B cell (primary cell): ENCODE data around the gene PPP2R5E. TPM values are rescaled to one million over a fixed set of nuclear protein-coding genes. Genes with fewer than 3 reads are reported as not detected.
A peak's percentile ranks its signal among the peaks of the same experiment; 100 is the strongest.

Experiments
- ATAC-seq: fragments of 200-7000 bp; cut with Tn5 transposase; one replicate; pipeline ENCODE4 v1.10.0; 2021; ENCODE audit warnings: low read depth, mild to moderate bottlenecking, moderate number of reproducible peaks, moderate library complexity
- CTCF ChIA-PET: fragments of 350-600 bp; sonication (Branson Sonifier 250); formaldehyde crosslinking; loops from one replicate; lab custom pipeline; 2021; ENCODE audit warnings: antibody characterized with exemption, inconsistent platforms; lab: Charles Lee
- POLR2A ChIA-PET: fragments of 350-600 bp; sonication (Branson Sonifier 250); formaldehyde crosslinking; loops from one replicate; lab custom pipeline; 2021; ENCODE audit warnings: antibody characterized with exemption; lab: Charles Lee
- DNase-seq: peaks from one replicate; pipeline ENCODE4 v3.0.0; 2013
- H2AFZ ChIP-seq: 2 replicates; pipeline ENCODE4 v1.6.1; 2012; ENCODE audit warnings: mild to moderate bottlenecking, low read depth, low read length; ENCODE audit not compliant: insufficient read depth, poor library complexity, severe bottlenecking
- H3K27ac ChIP-seq, 2 donors: 1 replicate in 1 of 2; 2 replicates in 1 of 2; pipeline ENCODE4 v1.5.1; 2012 to 2013; ENCODE audit warnings: low read length in 2 of 2, mild to moderate bottlenecking in 2 of 2, moderate library complexity in 1 of 2
- H3K27me3 ChIP-seq, 4 experiments: fragments of 200-600 bp in 1 of 4; sonication (generic) in 1 of 4; replicated peaks in 1 of 4; 1 replicate in 2 of 4; 2 replicates in 2 of 4; pipeline versions ENCODE4 v1.6.1 to v1.7.0; 2013 to 2016; ENCODE audit warnings: low read length in 3 of 4, mild to moderate bottlenecking in 2 of 4, mixed read lengths in 1 of 4, moderate library complexity in 1 of 4; ENCODE audit not compliant: insufficient read depth in 4 of 4, control insufficient read depth in 3 of 4; ENCODE audit errors: control extremely low read depth in 1 of 4
- H3K36me3 ChIP-seq, 2 experiments: replicated peaks in 1 of 2; 1 replicate in 1 of 2; 2 replicates in 1 of 2; pipeline versions ENCODE4 v1.6.1 to v1.7.1; 2013; ENCODE audit warnings: low read length in 1 of 2; ENCODE audit not compliant: insufficient read depth in 2 of 2, control insufficient read depth in 1 of 2; ENCODE audit errors: control extremely low read depth in 1 of 2, extremely low read depth in 1 of 2
- H3K4me1 ChIP-seq, 2 donors: fragments of 200-600 bp in 1 of 2; sonication (generic) in 1 of 2; 1 replicate in 1 of 2; 2 replicates in 1 of 2; pipeline versions ENCODE4 v1.5.1 to v1.6.1; 2013 to 2017; ENCODE audit warnings: low read length in 2 of 2; ENCODE audit not compliant: control insufficient read depth in 2 of 2, insufficient read depth in 2 of 2
- H3K4me2 ChIP-seq: replicated peaks from 2 replicates; pipeline ENCODE3; 2012; ENCODE audit warnings: mild to moderate bottlenecking, low read depth, low read length; ENCODE audit not compliant: poor library complexity, severe bottlenecking
- H3K4me3 ChIP-seq, 5 experiments: fragments of 200-600 bp in 1 of 5; sonication (generic) in 1 of 5; 1 replicate in 3 of 5; 2 replicates in 2 of 5; pipeline versions ENCODE4 v1.5.1 to v1.7.0; 2011 to 2016; ENCODE audit warnings: low read length in 4 of 5, mild to moderate bottlenecking in 4 of 5, low read depth in 2 of 5, control low read depth in 1 of 5, moderate library complexity in 1 of 5; ENCODE audit not compliant: insufficient read depth in 1 of 5; ENCODE audit errors: control extremely low read depth in 1 of 5, extremely low read depth in 1 of 5
- H3K79me2 ChIP-seq: fragments of 200-600 bp; sonication (generic); one replicate; pipeline ENCODE4 v1.6.0; 2016; ENCODE audit warnings: low read length; ENCODE audit not compliant: control insufficient read depth, insufficient read depth
- H3K9ac ChIP-seq: fragments of 200-600 bp; sonication (generic); 2 replicates; pipeline ENCODE4 v1.6.1; 2017; ENCODE audit warnings: mild to moderate bottlenecking, low read length, moderate library complexity
- H3K9me3 ChIP-seq, 3 donors: one replicate each; pipeline versions ENCODE4 v1.6.1 to v1.7.1; 2013; ENCODE audit warnings: low read length in 2 of 3; ENCODE audit not compliant: control insufficient read depth in 2 of 3, insufficient read depth in 1 of 3; ENCODE audit errors: control extremely low read depth in 1 of 3
- H4K20me1 ChIP-seq: 2 replicates; pipeline ENCODE4 v1.6.0; 2012; ENCODE audit warnings: mild to moderate bottlenecking, low read length; ENCODE audit not compliant: insufficient read depth, control insufficient read depth, poor library complexity, severe bottlenecking
- H3K27ac Mint-ChIP-seq: one replicate; pipeline ENCODE4 v1.8.0; 2021; ENCODE audit warnings: mixed read lengths
- H3K27me3 Mint-ChIP-seq: one replicate; pipeline ENCODE4 v1.8.0; 2021; ENCODE audit warnings: mixed read lengths
- H3K4me1 Mint-ChIP-seq: one replicate; pipeline ENCODE4 v1.8.0; 2021; ENCODE audit warnings: mixed read lengths
- H3K4me3 Mint-ChIP-seq: one replicate; pipeline ENCODE4 v1.8.0; 2021; ENCODE audit warnings: mixed read lengths
- H3K9me3 Mint-ChIP-seq: one replicate; pipeline ENCODE4 v1.8.0; 2022; ENCODE audit warnings: mixed read lengths; ENCODE audit not compliant: insufficient read depth
- CTCF ChIP-seq: fragments of 200-600 bp; IDR thresholded peaks from one replicate; pipeline ENCODE4 v1.8.0; 2022; ENCODE audit warnings: antibody characterized with exemption, mild to moderate bottlenecking
- EZH2 ChIP-seq: IDR thresholded peaks from 2 replicates; pipeline ENCODE4 v1.6.1; 2012; ENCODE audit warnings: borderline replicate concordance, low read depth, mild to moderate bottlenecking, moderate library complexity, low read length; ENCODE audit not compliant: insufficient read depth, poor library complexity, severe bottlenecking
- WGBS: methylation state at CpG from one replicate; pipeline ENCODE4 v1.1.5; 2013; ENCODE audit warnings: missing lambda C conversion rate; ENCODE audit not compliant: insufficient coverage; 5-methylcytosine and 5-hydroxymethylcytosine counted together
- intact Hi-C: fragments of 100-400 bp; cut with micrococcal nuclease; formaldehyde crosslinking; loops from one replicate; pipeline ENCODE4 v1.10.0; 2022
- polyA plus RNA-seq: library from polyadenylated mRNA; depleted of rRNA; stranded (reverse); fragments of >200 nt; gene quantifications from 2 replicates; pipeline ENCODE4 v1.2.3, GENCODE V29; 2012
- total RNA-seq, 2 donors: library from RNA; stranded (reverse); fragments of 120-200 nt in 1 of 2; gene quantifications; 1 replicate in 1 of 2; 2 replicates in 1 of 2; pipeline versions ENCODE4 v1.2.3 to v1.2.4, GENCODE V29; 2013 to 2022

Gene PPP2R5E
- total and polyA plus RNA-seq, 2 donors (not counting 1 experiment from before 2014, with no cell fraction given): 6.3 to 40.6 TPM

GRCh38 chr14:63513756-63514155, 29.4 kb downstream of the PPP2R5E start:
- H3K9ac ChIP-seq: no peak overlapping the region
- H2AFZ ChIP-seq: no peak overlapping the region
- TF ChIP-seq CTCF (no peak), EZH2 (no peak)
- intact Hi-C loops: no loop called here
- Mint-ChIP-seq H3K27ac (no peak overlapping the region), H3K4me1 (peaks cover 46% of the 10 kb centered on the region), H3K9me3 (no peaks in the 10 kb centered on the region), H3K27me3 (no peaks in the 10 kb centered on the region), H3K4me3 (no peak overlapping the region)
- no peaks in the 10 kb centered on the region for H3K27me3 ChIP-seq
- no peak overlapping the region for H3K4me2 ChIP-seq
- no peak for DNase-seq
- WGBS: 100% methylated on average over 3 of the region's 4 CpGs
- peak overlapping the region in 1 of 2 donors; percentile 34 for H3K27ac ChIP-seq
- CTCF ChIA-PET: no interaction called here
- H3K4me3 ChIP-seq: no peak overlapping the region
- peaks cover 80% of the 10 kb centered on the region for H3K79me2 ChIP-seq
- no peaks in the 10 kb centered on the region for H3K9me3 ChIP-seq
- peaks cover 13 to 15% of the 10 kb centered on the region in 2 donors for H3K4me1 ChIP-seq
- H4K20me1 ChIP-seq: peaks cover 34% of the 10 kb centered on the region
- POLR2A ChIA-PET: no interaction called here
- H3K36me3 ChIP-seq: peaks cover 0 to 5% of the 10 kb centered on the region in 2 experiments
- no peak for ATAC-seq

- H3K4me2 ChIP-seq: no peak overlapping the region
- peaks cover 51% of the 10 kb centered on the region for H3K4me1 Mint-ChIP-seq
- ChIA-PET CTCF (no interaction called here), POLR2A (no interaction called here)
- H3K4me3 ChIP-seq: no peak overlapping the region
- H3K27me3 ChIP-seq: no peaks in the 10 kb centered on the region
- TF ChIP-seq CTCF (no peak), EZH2 (no peak)
- no peak for ATAC-seq
- peaks cover 83% of the 10 kb centered on the region for H3K79me2 ChIP-seq
- H3K4me1 ChIP-seq: peaks cover 13 to 15% of the 10 kb centered on the region in 2 donors
- DNase-seq: peak; percentile 22
- H4K20me1 ChIP-seq: peaks cover 29% of the 10 kb centered on the region
- H3K9ac ChIP-seq: no peak overlapping the region
- no peaks in the 10 kb centered on the region for H3K9me3 ChIP-seq
- no peak overlapping the region for H3K4me3 Mint-ChIP-seq
- intact Hi-C loops: no loop called here
- no peaks in the 10 kb centered on the region for H3K27me3 Mint-ChIP-seq
- no peak overlapping the region for H3K27ac Mint-ChIP-seq
- H3K9me3 Mint-ChIP-seq: no peaks in the 10 kb centered on the region
- H3K36me3 ChIP-seq: peaks cover 0 to 5% of the 10 kb centered on the region in 2 experiments
- H3K27ac ChIP-seq: no peak overlapping the region
- H2AFZ ChIP-seq: no peak overlapping the region
Observed at GRCh38 chr14:63512861-63513260, 30.3 kb downstream of the PPP2R5E start.
